ENCODE results near the gene APBA3.
"Not testable (repeated sequence)": the region's sequence is repeated elsewhere in the genome, so short reads cannot be mapped to it uniquely, and the experiment has no call there.

APBA3 gene

DNA sequence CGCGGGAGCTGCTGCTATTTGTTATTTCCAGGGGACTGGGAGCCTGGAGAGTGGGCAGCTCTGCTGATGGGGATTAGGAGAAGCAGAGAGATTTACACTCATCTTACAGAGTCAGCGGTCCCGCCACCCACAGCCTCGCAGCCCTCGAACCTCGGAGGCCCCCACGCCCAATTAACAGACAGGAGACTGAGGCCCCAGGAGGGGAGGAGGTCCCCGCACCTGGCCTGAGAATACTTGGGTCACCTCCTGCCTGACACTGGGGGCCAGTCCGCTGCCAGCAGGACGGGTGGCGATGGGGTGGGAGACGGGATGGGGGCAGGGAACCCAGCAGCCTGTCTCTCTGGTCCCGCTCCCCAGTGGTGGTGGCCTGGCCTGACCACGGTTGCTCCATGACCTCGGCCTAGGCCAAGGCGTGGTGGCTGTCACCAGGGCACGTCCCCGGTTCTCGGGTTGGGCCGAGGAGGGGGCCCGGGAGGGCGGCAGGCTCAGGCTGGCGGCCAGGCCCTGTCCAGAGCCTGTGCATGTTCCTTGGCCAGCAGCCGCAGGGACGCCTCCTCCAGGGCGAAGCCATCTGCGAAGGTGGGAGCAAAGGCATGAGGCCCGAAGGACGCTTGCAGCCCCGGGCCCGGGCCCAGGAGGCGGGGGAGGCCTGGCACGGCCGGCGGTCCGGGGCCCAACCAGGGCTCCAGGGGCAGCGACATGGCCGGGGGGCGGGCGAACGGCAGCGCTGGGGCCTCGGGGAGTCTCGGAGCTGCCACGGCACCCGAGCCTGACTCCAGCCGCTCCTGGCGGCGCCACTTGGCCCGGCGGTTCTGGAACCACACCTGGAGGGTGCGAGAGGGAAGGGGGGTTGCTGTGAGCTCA is 8.9 kb upstream of the APBA3 start:
- no peak for FAIRE-seq

DNA sequence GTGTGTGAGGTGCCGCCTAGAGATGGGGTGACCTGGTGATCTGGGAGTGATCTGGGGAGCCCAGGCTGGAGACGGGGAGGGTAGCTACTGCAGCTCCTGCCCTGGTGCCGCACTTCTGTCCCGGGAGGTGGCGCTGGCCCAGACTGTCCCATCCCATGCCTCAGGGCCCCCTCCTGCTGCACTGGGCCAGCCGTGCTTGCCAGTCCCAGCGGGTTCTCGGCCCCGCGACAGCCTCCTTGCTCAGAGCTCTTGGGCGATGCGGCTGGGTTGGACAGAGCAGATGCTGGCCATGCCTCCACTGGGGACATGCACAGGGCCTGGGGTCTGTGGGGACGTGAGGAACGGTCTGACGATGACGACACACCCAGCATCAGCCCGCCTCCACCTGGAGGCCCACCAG is 8.0 kb upstream of the APBA3 start:
- FAIRE-seq, result no peak

DNA sequence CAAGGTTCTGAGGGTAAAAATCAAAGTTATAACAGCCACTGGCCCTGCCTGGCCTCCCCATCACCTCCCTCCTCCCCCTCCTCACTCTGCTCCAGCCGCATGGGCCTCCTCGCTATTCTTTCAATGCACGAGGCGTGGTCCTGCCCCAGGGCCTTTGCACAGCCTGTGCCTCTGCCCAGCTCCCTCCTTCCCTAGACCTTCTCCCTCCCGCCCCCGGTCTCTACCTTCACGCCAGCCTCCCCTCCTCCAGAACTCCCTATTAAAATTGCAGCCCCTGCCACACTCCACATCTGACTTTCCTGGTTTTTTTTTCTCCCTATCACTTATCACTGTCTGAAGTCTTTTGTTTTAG is 7.2 kb upstream of the APBA3 start:
- no peak for FAIRE-seq

DNA sequence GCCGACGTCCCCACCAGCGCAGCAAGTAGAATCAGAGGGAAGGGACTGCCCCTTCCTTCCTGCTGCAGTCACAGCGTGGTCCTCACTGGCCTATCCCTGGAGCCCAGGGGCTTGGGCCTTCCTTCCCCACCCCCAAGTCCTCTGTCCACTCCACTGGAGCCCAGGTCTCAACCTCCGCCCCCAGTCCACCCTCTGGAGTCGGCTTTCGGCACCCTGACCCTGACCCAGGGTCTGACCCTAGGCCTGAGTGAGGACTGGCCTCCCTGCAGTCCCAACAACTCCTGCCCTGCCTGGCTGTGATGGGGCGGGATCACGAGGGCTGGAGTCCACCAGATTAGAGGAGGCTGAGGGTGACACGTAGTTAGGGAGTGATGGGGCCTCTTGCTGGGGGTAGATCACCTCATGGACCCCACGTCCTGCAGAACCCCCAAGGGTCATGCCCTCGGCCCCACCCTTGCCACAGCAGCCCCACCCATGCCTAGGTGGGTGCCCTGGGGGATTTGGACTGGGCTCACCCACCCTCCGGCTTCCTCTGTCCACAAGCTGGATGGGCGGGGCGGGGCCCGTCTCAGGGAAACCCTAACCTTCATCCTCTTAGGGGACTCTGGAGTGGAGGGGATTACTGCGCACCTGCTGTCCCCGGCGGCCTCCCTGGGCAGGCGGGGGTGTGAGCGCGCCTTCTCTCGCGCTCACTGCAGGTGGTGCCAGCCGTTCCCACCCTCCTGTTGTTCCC is 6.7 kb upstream of the APBA3 start:
- no peak for FAIRE-seq

DNA sequence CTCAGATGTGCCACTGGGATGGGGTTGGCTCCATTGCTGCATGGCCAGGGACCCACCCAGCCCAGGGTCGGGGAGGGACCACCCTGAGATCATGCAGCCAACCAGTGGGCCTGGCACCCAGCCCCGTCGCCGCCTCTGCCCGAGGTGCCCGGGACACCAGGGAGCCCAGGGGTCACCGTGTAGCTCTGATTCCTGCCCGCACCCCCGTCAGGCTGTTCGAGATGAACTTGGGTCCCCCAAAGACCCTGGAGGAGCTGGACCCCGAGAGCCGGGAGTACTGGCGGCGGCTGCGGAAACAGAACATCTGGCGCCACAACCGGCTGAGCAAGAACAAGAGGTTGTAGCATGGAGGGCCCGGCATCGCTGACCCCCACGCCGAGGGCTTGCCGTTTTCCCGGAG is 5.6 kb upstream of the APBA3 start:
- no peak for FAIRE-seq

DNA sequence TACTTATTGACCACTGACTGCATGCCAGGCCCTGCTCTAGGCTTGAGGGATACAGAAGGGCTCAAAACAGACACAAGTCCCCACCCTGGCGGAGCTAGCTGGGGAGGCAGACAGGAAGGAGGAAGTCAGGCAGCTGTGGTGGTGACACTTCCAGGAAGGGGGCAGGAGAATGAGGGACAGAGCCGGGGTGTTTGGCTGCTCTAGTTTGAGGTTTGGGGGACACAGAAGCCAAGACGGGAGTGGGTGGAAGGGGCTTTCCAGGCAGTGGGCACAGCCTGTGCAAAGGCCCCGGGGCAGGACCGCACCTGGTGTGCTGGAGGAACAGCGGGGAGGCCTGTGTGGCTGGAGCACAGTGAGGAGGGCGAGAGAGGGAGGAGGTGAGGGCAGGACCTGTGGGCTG is 5.0 kb upstream of the APBA3 start:
- FAIRE-seq, result no peak

DNA sequence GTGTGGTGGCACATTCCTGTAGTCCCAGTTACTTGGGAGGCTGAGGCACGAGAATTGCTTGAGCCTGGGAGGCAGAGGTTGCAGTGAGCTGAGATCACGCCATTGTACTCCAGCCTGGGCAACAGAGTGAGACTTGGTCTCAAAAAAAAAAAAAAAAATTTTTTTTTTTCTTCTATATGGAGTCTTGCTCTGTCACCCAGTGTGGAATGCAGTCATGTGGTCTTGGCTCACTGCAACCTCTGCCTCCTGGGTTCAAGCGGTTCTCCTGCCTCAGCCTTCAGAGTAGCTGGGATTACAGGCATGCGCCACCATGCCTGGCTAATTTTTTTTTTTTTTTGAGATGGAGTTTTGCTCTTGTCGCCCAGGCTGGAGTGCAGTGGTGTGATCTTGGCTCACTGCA is 4.3 kb upstream of the APBA3 start:
- not testable (repeated sequence) for FAIRE-seq

DNA sequence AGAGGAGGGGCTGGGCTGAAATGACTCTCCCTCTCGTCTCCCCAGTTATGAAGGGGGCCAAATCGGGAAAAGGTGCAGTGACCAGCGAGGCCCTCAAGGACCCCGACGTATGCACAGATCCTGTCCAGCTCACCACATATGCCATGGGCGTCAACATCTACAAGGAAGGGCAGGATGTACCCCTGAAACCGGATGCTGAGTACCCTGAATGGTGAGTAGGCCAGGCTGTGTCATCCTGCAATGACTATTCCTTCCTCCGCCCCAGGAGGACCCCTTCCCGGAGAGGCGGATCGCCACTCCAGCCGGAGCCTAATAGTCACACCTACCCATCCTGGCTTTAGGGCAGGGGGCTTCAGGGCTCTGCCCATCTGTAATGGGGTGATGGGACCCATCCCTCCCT is 3.6 kb upstream of the APBA3 start:
- no peak for FAIRE-seq

DNA sequence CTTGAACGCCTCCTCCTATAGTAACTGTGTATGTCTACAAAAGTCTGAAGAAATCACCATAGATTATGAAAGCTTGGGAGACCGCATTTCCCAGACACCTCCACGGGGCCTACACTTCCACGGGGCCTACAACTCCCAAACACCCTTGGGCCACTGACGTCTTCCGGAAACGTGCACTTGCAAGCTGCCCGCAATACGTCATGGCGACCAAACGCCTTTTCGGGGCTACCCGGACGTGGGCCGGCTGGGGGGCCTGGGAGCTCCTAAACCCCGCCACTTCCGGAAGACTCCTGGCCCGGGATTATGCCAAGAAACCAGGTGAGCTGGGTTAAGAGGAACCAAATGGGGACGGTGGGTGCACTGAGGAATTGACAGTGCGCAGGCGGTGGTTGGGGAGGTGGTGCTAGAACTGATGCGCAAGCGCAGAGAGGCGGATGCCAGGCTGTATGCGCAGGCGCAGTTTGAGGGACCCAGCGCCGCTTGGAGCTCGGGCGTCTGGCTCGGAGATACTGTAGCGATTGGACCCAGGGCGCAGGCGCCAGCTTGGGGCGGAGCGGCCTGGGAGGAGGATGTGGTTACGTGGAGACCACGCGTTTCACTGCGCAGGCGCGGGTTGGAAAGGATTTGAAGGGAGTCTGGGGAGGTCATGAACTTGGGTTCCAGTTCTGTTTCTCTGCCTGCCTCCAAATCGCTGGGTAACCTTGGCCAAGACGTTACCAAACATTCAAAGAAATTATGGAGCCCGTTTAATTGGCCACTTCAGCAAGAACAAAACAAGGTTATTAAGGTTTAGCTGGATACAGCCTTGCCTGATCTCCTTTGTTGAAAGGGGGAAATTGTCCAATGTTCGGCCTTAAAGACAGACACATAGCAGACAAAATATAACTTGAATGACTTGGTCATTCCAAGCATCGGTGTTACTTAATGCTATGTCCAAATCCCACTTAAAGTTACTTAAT is 1.3 kb upstream of the APBA3 start, which contains the start of gene MRPL54:
Gene MRPL54 (plus strand): TSS at position 182 of the 959 bp plus-strand sequence. CDS start 19 bp downstream, at position 201.
- FAIRE-seq, result peak; percentile 94

DNA sequence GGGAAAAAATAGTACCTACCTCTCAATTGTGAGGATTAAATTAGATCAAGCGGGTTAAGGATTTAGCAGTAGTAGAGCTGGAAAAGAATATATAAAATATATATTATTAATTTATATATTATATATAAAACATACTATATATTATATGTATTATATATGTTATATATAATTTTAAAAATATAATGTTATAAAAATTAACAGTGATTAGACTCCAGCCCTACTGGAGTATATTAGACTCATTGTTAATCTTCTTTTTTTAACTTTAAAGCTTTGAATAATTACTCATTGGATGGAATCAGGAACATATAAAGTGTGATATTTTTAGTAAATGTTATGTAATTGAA is 610 bp upstream of the APBA3 start:
- FAIRE-seq, result no peak

DNA sequence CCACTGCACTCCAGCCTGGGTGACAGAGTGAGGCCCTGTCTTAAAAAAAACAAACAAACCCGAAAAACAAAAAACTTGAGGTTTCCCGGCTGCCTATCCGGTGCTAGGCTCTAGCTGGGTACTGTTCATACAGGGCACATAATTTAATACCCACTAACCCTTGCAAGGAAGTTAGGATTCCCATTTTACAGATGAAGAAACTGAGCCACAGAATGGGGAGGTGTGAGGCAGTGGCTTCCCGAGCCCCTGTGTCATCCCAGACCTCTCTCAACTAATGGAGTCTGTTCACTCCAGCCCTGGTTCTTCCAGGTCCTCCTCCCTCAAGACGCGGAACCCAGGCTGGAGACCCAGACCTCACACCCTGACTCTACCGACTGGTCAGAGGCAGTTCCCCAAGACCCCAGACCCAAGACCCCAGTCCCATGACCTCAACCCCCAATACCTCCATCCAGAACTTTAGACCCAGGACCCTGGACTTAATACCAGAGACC is 576 bp downstream of the APBA3 start:
- no peak for FAIRE-seq

DNA sequence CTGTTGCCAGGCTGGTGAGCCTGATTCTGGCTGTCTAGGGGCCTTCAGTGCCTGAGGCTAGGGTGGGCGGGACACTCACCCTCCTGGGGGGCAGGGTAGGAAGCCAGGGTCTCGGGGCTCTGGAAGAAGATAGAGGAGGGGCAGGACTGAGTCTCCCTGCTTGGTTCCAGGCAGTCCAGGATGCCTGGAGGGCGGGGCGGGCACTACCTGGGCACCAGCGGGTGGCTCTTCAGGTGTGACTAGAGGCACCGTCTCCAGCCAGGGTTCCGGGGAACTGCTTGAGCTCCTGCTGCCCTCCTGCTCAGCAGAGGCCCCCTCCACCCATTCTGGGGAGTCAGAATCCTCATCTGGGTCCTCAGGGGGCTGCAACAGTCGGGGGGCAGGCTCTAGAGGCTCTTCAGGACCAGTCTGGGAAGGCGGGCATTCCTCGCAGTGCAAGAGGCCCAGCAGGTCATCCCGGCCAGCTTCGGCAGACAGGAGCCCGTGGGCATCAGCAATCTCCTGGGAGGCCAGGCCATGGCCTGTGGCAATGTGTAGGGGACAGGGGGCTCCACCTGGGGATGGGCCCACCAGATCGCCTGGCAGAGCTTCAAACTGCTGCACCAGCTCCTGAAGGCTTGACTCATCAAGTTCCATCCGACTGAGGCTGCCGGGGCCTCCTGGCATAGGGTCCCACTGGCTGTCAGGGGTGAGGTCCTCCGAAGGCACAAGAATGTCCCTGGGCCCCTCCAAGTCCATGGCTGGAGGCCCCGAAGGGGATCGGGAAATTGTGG is 1.8 kb downstream of the APBA3 start:
- FAIRE-seq, result no peak

DNA sequence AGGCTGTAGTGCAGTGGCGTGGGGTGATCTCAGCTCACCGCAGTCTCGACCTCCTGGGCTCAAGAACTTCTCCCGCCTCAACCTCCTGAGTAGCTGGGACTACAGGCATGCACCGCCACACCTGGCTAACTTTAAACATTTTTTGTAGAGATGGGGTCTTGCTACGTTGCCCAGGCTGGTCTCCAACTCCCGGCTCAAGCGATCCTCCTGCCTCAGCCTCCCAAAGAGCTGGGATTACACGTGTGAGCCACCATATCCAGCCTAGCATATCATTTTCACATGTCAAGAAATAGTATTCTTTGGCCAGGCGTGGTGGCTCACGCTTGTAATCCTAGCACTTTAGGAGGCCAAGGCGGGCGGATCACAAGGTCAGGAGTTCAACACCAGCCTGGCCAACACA is 3.2 kb downstream of the APBA3 start:
- not testable (repeated sequence) for FAIRE-seq

DNA sequence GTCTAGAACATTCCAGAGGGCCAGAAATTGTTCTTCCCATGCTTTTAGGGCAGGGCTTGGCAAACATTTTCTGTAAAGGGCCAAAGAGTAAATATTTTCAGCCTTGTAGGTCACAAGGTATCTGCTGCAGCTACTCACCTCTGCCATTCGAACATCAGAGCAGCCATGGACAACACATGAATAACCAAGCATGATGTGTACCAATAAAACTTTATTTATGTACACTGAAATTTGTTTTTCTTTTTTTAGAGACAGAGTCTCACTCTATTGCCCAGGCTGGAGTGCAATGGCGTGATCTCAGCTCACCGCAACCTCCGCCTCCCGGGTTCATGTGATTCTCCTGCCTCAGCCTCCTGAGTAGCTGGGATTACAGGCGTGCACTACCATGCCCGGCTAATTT is 3.8 kb downstream of the APBA3 start:
- FAIRE-seq, result not testable (repeated sequence)

DNA sequence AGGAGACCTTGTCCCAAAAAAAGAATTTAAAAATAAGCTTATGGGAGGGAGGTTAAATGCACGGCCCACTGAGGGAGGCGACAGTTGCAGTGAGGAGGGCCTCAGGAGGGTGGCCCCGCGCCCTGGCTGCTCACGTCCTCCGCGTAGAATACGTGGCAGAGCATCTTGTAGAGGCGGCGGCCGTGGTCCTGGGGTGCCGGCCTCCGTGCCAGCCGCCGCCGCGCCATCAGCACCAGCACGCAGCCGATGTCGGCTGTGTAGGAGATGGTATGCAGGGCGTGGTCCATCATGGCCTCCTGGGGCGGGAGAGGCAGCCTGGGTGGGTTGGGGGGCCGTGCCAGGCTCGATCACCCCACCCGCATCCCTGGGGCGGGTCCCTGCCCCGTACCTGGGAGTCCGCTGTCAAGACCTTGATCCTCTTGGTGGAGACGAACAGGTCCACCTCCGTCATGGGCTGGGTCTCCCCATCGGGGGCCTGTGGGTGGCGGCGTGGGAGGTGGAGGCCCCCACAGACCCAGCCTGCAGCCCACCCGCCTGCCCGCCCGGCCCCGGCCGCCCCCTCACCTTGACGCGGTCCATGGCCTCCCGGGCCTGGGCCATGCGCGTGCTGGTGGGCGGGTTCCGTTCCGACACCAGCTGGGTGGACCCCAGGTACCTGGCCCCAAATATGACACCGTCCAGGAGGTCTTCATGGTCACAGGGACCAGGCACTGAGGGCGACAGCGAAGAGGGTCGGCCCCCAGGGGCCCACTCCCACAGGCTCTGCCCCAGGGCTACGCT is 7.7 kb downstream of the APBA3 start:
- no peak for FAIRE-seq

DNA sequence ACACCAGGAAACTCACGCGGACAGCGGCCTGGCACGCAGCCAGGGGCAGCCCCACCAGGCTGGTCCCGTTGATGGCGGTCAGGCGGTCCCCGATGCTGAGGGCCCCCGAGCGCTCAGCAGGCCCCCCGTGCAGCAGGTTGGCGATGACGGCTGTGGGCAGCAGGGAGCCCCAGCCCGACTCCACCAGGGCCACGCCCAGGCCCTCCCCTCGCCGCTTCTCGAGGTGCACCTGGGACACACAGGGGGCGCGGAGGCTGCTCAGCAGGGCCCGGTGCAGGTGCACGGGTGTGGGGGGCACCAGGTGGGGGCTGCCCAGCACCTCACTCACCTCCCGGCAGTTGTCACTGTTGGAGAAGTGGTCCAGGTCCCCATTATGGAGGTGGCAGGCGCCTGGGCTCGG is 9.0 kb downstream of the APBA3 start:
- FAIRE-seq, result no peak

DNA sequence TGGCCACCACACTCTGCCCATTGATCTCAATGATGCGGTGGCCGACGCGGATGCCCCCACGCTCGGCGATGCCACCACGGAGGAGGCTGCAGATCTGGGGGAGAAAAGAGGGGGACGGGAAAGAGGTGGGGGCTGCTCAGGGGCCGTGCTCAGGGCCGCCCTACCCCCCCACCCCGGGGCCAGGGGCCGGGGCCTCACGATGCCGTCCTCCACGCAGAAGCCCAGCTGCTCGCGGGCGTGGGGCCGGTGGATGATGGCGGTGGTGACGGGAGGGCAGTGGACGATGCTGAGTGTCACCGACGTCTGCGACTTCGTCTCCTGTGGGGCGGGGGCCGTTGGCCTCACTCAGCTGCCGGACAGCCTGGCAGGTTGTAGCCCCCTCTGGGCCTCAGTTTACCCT is 10.3 kb downstream of the APBA3 start:
- FAIRE-seq, result no peak

DNA sequence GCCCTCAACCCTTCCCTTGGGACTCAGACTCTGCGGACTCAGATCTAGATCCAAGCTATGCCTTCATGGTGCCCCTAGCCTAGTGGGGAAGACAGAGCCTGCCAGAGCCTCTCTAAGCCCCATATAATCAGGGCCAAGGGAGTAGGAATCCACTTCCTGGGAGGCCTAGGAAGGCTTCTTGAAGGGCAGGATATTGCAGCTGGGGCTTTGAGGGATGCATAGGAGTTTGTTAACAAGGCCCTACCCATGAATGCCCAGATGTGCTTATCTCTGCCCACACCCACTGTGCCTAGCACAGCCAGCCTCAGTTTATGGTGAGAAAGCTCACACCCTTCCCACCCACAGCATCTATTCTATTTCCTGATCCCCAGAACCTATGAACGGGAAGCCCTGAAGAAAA is 11.3 kb downstream of the APBA3 start:
- no peak for FAIRE-seq

DNA sequence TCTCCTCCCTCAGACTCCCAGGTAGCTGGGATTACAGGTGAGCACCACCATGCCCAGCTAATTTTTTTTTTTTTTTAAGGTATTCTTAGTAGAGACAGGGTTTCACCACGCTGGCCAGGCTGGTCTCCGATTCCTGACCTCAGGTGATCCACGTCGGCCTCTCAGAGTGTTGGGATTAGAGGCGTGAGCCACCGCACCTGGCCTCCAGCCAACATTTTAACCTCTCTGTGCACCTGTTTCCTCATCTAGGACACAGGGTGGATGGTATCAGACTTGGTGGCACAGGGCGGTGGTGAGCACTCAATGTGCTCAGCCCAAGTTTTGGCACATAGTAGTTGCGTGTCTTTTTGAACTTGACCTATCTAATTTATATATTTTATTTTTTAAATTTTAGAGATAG is 12.5 kb downstream of the APBA3 start:
- FAIRE-seq, result no peak

DNA sequence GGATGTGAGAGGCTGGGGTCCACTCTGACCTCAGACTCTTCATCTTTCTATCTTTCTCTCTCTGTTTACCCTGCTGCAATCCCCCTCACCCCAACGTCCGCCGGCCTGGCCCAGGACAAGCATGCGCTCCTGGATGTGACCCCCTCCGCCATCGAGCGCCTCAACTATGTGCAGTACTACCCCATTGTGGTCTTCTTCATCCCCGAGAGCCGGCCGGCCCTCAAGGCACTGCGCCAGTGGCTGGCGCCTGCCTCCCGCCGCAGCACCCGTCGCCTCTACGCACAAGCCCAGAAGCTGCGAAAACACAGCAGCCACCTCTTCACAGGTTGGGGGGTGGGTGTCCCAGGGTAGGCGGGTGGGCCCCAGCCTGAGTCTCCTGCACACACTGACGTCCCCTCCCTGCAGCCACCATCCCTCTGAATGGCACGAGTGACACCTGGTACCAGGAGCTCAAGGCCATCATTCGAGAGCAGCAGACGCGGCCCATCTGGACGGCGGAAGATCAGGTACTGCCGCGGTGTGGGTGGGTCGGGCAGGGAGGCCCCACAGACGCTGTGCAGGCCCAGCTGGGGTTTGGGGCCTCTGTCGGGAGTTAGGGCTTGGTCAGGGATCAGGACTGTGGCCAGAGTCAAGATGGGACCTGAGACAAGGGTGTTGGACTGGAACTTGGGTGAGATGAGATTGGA is 15.0 kb downstream of the APBA3 start:
- FAIRE-seq, result no peak

Data from A204.1 (cell line).